HEK293T (cell line): Measurements from ENCODE around the gene TAF3.
"Not testable (repeated sequence)": the region's sequence is repeated elsewhere in the genome, so short reads cannot be mapped to it uniquely, and the experiment has no call there.

Source experiments
- CTCF ChIA-PET: fragments of 350-600 bp; formaldehyde crosslinking; extraction: SDS; loops from one replicate; lab custom pipeline; 2021; ENCODE audit warnings: antibody characterized with exemption, inconsistent platforms; lab: Yijun Ruan, JAX
- POLR2A ChIA-PET: fragments of 350-600 bp; formaldehyde crosslinking; extraction: SDS; loops from one replicate; lab custom pipeline; 2020; ENCODE audit warnings: antibody characterized with exemption, inconsistent platforms; lab: Yijun Ruan, JAX
- DNase-seq: peaks from one replicate; pipeline ENCODE4 v3.0.0; 2012; ENCODE audit warnings: mixed read lengths; ENCODE audit errors: extremely low spot score
- ARNT ChIP-seq: fragments of 450-650 bp; IDR thresholded peaks from 2 replicates; pipeline ENCODE4 v1.6.1; 2017; ENCODE audit warnings: mild to moderate bottlenecking
- BHLHE40 ChIP-seq: fragments of 450-650 bp; IDR thresholded peaks from 2 replicates; pipeline ENCODE4 v1.6.1; 2016; ENCODE audit warnings: mild to moderate bottlenecking, moderate library complexity, borderline replicate concordance
- CTBP1 ChIP-seq: fragments of 450-650 bp; IDR thresholded peaks from 2 replicates; pipeline ENCODE4 v1.6.1; 2016; ENCODE audit warnings: borderline replicate concordance
- ELF4 ChIP-seq: fragments of 450-650 bp; IDR thresholded peaks from 2 replicates; pipeline ENCODE4 v1.6.1; 2017; ENCODE audit warnings: antibody characterized with exemption
- FOXA1 ChIP-seq: fragments of 450-650 bp; IDR thresholded peaks from 2 replicates; pipeline ENCODE4 v1.6.1; 2016; ENCODE audit warnings: mild to moderate bottlenecking
- FOXK2 ChIP-seq: fragments of 450-650 bp; IDR thresholded peaks from 2 replicates; pipeline ENCODE4 v1.6.1; 2016; ENCODE audit warnings: mild to moderate bottlenecking
- FOXM1 ChIP-seq: fragments of 450-650 bp; IDR thresholded peaks from 2 replicates; pipeline ENCODE4 v1.6.1; 2017; ENCODE audit warnings: mild to moderate bottlenecking, borderline replicate concordance
- HDGF ChIP-seq: fragments of 450-650 bp; IDR thresholded peaks from 2 replicates; pipeline ENCODE4 v1.6.1; 2017; ENCODE audit warnings: antibody characterized with exemption, borderline replicate concordance
- L3MBTL2 ChIP-seq: fragments of 450-650 bp; conservative IDR thresholded peaks from 2 replicates; pipeline ENCODE4 v1.6.1; 2016; ENCODE audit warnings: mild to moderate bottlenecking
- LEF1 ChIP-seq: fragments of 450-650 bp; IDR thresholded peaks from 2 replicates; pipeline ENCODE4 v1.6.1; 2017; ENCODE audit warnings: mild to moderate bottlenecking, borderline replicate concordance
- NFRKB ChIP-seq: fragments of 450-650 bp; IDR thresholded peaks from 2 replicates; pipeline ENCODE4 v1.6.1; 2016; ENCODE audit warnings: mild to moderate bottlenecking, moderate library complexity
- SP1 ChIP-seq: fragments of 450-650 bp; IDR thresholded peaks from 2 replicates; pipeline ENCODE4 v1.6.1; 2017
- SUZ12 ChIP-seq: fragments of 450-650 bp; IDR thresholded peaks from 2 replicates; pipeline ENCODE4 v1.6.1; 2016; ENCODE audit warnings: mild to moderate bottlenecking
- TARDBP ChIP-seq: fragments of 450-650 bp; IDR thresholded peaks from 2 replicates; pipeline ENCODE4 v1.6.1; 2016
- ZNF384 ChIP-seq: fragments of 450-650 bp; IDR thresholded peaks from 2 replicates; pipeline ENCODE4 v1.6.1; 2016
- TF ChIP-seq, protein P1 (sequence below): fragments of 450-650 bp; IDR thresholded peaks from 2 replicates; pipeline ENCODE4 v1.6.1; 2016

Gene TAF3

GRCh38 chr10:7810443-7810842 is 7.9 kb upstream of the TAF3 start:
- POLR2A ChIA-PET = interaction anchor here (2.9 kb wide), 1 partner anchor 22 kb away, joined by 13 read pairs; the partner anchor contains the start of genes ATP5F1C and KIN

DNA sequence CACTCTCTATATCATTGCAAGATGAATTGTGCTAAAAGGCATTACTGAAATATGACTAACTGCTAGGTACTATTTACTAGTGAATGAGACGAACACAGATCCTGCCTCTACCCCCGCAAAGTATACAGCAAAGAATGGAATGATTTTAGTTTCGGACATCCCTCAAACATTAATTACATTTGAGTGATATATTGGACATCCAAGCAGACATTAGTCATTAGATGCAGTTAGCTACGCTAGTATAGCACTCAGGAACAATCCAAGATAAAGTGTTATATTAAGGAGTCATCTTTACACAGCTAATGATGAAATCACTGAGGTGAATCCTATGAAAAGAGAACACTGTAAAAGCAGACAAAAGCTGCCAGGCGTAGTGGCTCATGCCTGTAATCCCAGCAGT is 7.3 kb upstream of the TAF3 start:
- ChIA-PET CTCF (interaction anchor here (0.7 kb wide), 1 partner anchor 123 kb away, joined by 5 read pairs; no protein-coding TSS in a partner anchor), POLR2A (no interaction called here)
- no peak for TF ChIP-seq ARNT
- no peak for TF ChIP-seq FOXA1
- no peak for TF ChIP-seq TARDBP
- TF ChIP-seq SP1 = no peak
- TF ChIP-seq FOXK2 = no peak
- TF ChIP-seq SUZ12 = no peak
- TF ChIP-seq ZNF384 = no peak
- TF ChIP-seq FOXM1 = no peak
- TF ChIP-seq HDGF = no peak
- TF ChIP-seq L3MBTL2 = no peak
- no peak for TF ChIP-seq LEF1
- DNase-seq = no peak

More at GRCh38 chr10:7810443-7810842, 7.9 kb upstream of the TAF3 start:
- no peak for DNase-seq
- no peak for TF ChIP-seq SUZ12
- CTCF ChIA-PET = no interaction called here

- POLR2A ChIA-PET = not testable (repeated sequence)
Observed at GRCh38 chr10:7811743-7812142, 6.6 kb upstream of the TAF3 start.

GRCh38 chr10:7813481-7813880 is 4.8 kb upstream of the TAF3 start:
- POLR2A ChIA-PET = interaction anchor here (2.7 kb wide), 1 partner anchor 26 kb away, joined by 12 read pairs; the partner anchor contains the start of genes ATP5F1C and KIN
- CTCF ChIA-PET = no interaction called here
- DNase-seq = no peak
- no peak for TF ChIP-seq CTBP1
- TF ChIP-seq NFRKB = no peak
- TF ChIP-seq TARDBP = no peak
- no peak for TF ChIP-seq ARNT

More at GRCh38 chr10:7811743-7812142, 6.6 kb upstream of the TAF3 start:
- DNase-seq = not testable (repeated sequence)
- CTCF ChIA-PET = interaction anchor here (0.7 kb wide), 1 partner anchor 124 kb away, joined by 5 read pairs; no protein-coding TSS in a partner anchor

DNA sequence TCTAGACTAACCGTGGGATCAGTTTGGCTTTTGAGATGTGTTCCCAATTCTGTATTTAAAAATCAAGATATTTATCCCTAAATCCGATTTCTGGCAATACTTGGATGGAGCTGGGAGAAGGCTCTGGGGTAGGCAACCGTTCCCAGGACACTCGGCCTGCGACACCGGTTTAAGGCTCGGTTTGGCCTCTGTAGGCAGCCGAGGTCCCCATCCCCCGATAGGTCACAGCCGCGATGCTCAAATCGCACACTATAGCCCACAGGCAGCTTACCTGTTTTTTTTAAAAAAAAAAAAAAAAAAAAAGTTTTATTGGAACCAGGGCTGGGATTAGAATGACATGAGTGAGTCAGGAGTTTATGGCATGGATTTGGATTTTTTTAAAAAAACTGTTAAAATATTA is 729 bp upstream of the TAF3 start:
- no peak for DNase-seq
- TF ChIP-seq CTBP1 = no peak
- no peak for TF ChIP-seq HDGF
- TF ChIP-seq ARNT = no peak
- no peak for TF ChIP-seq FOXA1
- no peak for TF ChIP-seq FOXK2
- no peak for TF ChIP-seq ZNF384
- TF ChIP-seq SUZ12 = no peak
- CTCF ChIA-PET = interaction anchor here (0.6 kb wide), 1 partner anchor 698 kb away, joined by 3 read pairs; no protein-coding TSS in a partner anchor
- POLR2A ChIA-PET = interaction anchor here (0.7 to 6.0 kb wide), 14 partner anchors 8 to 302 kb away, joined by 3 to 36 read pairs (median 4); partner anchors contain the start of genes ATP5F1C and KIN

GRCh38 chr10:7817984-7818294 is 366 bp upstream of the TAF3 start:
- TF ChIP-seq L3MBTL2 (no peak), ELF4 (no peak), SUZ12 (no peak), NFRKB (no peak), HDGF (no peak), SP1 (no peak)
- no peak for DNase-seq
- ChIA-PET POLR2A (interaction anchor here (0.7 to 6.0 kb wide), 14 partner anchors 9 to 303 kb away, joined by 3 to 36 read pairs (median 4); partner anchors contain the start of genes ATP5F1C and KIN), CTCF (interaction anchor here (0.6 kb wide), 1 partner anchor 697 kb away, joined by 3 read pairs; no protein-coding TSS in a partner anchor)

GRCh38 chr10:7819121-7819460 is 786 bp downstream of the TAF3 start:
- ChIA-PET CTCF (interaction anchor here (0.6 kb wide), 1 partner anchor 157 kb away, joined by 4 read pairs; no protein-coding TSS in a partner anchor), POLR2A (interaction anchor here (1.7 to 6.0 kb wide), 5 partner anchors 9 to 31 kb away, joined by 6 to 36 read pairs (median 15); partner anchors contain the start of genes ATP5F1C and KIN)
- DNase-seq = peak; percentile 61
- TF ChIP-seq SP1 (no peak), ARNT (no peak), BHLHE40 (no peak), HDGF (no peak), FOXK2 (no peak), CTBP1 (no peak), ELF4 (no peak), ZNF384 (no peak), L3MBTL2 (no peak), FOXM1 (no peak), LEF1 (no peak), NFRKB (no peak), FOXA1 (no peak), SUZ12 (no peak), TARDBP (no peak)
- TF ChIP-seq, protein P1, sequence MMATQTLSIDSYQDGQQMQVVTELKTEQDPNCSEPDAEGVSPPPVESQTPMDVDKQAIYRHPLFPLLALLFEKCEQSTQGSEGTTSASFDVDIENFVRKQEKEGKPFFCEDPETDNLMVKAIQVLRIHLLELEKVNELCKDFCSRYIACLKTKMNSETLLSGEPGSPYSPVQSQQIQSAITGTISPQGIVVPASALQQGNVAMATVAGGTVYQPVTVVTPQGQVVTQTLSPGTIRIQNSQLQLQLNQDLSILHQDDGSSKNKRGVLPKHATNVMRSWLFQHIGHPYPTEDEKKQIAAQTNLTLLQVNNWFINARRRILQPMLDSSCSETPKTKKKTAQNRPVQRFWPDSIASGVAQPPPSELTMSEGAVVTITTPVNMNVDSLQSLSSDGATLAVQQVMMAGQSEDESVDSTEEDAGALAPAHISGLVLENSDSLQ = no peak

- CTCF ChIA-PET = no interaction called here
- TF ChIP-seq, protein P1 = no peak
- TF ChIP-seq NFRKB (no peak), FOXK2 (no peak), ARNT (no peak), LEF1 (no peak), SP1 (no peak), BHLHE40 (no peak), HDGF (no peak)
- POLR2A ChIA-PET = no interaction called here
- DNase-seq = no peak
Observed at GRCh38 chr10:7824251-7824650, 5.9 kb downstream of the TAF3 start.
